B cell (primary cell): Measurements from ENCODE around the gene PDCD6IP. TPM values are rescaled to one million over a fixed set of nuclear protein-coding genes. Genes with fewer than 3 reads are reported as not detected.
A peak's percentile ranks its signal among the peaks of the same experiment; 100 is the strongest.

Experiments
- ATAC-seq: fragments of 200-7000 bp; cut with Tn5 transposase; one replicate; pipeline ENCODE4 v1.10.0; 2021; ENCODE audit warnings: low read depth, mild to moderate bottlenecking, moderate number of reproducible peaks, moderate library complexity
- CTCF ChIA-PET: fragments of 350-600 bp; sonication (Branson Sonifier 250); formaldehyde crosslinking; loops from one replicate; lab custom pipeline; 2021; ENCODE audit warnings: antibody characterized with exemption, inconsistent platforms; lab: Charles Lee
- POLR2A ChIA-PET: fragments of 350-600 bp; sonication (Branson Sonifier 250); formaldehyde crosslinking; loops from one replicate; lab custom pipeline; 2021; ENCODE audit warnings: antibody characterized with exemption; lab: Charles Lee
- DNase-seq: peaks from one replicate; pipeline ENCODE4 v3.0.0; 2013
- H2AFZ ChIP-seq: 2 replicates; pipeline ENCODE4 v1.6.1; 2012; ENCODE audit warnings: mild to moderate bottlenecking, low read depth, low read length; ENCODE audit not compliant: insufficient read depth, poor library complexity, severe bottlenecking
- H3K27ac ChIP-seq, 2 donors: 1 replicate in 1 of 2; 2 replicates in 1 of 2; pipeline ENCODE4 v1.5.1; 2012 to 2013; ENCODE audit warnings: low read length in 2 of 2, mild to moderate bottlenecking in 2 of 2, moderate library complexity in 1 of 2
- H3K27me3 ChIP-seq, 4 experiments: fragments of 200-600 bp in 1 of 4; sonication (generic) in 1 of 4; replicated peaks in 1 of 4; 1 replicate in 2 of 4; 2 replicates in 2 of 4; pipeline versions ENCODE4 v1.6.1 to v1.7.0; 2013 to 2016; ENCODE audit warnings: low read length in 3 of 4, mild to moderate bottlenecking in 2 of 4, mixed read lengths in 1 of 4, moderate library complexity in 1 of 4; ENCODE audit not compliant: insufficient read depth in 4 of 4, control insufficient read depth in 3 of 4; ENCODE audit errors: control extremely low read depth in 1 of 4
- H3K36me3 ChIP-seq, 2 experiments: replicated peaks in 1 of 2; 1 replicate in 1 of 2; 2 replicates in 1 of 2; pipeline versions ENCODE4 v1.6.1 to v1.7.1; 2013; ENCODE audit warnings: low read length in 1 of 2; ENCODE audit not compliant: insufficient read depth in 2 of 2, control insufficient read depth in 1 of 2; ENCODE audit errors: control extremely low read depth in 1 of 2, extremely low read depth in 1 of 2
- H3K4me1 ChIP-seq, 2 donors: fragments of 200-600 bp in 1 of 2; sonication (generic) in 1 of 2; 1 replicate in 1 of 2; 2 replicates in 1 of 2; pipeline versions ENCODE4 v1.5.1 to v1.6.1; 2013 to 2017; ENCODE audit warnings: low read length in 2 of 2; ENCODE audit not compliant: control insufficient read depth in 2 of 2, insufficient read depth in 2 of 2
- H3K4me2 ChIP-seq: replicated peaks from 2 replicates; pipeline ENCODE3; 2012; ENCODE audit warnings: mild to moderate bottlenecking, low read depth, low read length; ENCODE audit not compliant: poor library complexity, severe bottlenecking
- H3K4me3 ChIP-seq, 5 experiments: fragments of 200-600 bp in 1 of 5; sonication (generic) in 1 of 5; 1 replicate in 3 of 5; 2 replicates in 2 of 5; pipeline versions ENCODE4 v1.5.1 to v1.7.0; 2011 to 2016; ENCODE audit warnings: low read length in 4 of 5, mild to moderate bottlenecking in 4 of 5, low read depth in 2 of 5, control low read depth in 1 of 5, moderate library complexity in 1 of 5; ENCODE audit not compliant: insufficient read depth in 1 of 5; ENCODE audit errors: control extremely low read depth in 1 of 5, extremely low read depth in 1 of 5
- H3K79me2 ChIP-seq: fragments of 200-600 bp; sonication (generic); one replicate; pipeline ENCODE4 v1.6.0; 2016; ENCODE audit warnings: low read length; ENCODE audit not compliant: control insufficient read depth, insufficient read depth
- H3K9ac ChIP-seq: fragments of 200-600 bp; sonication (generic); 2 replicates; pipeline ENCODE4 v1.6.1; 2017; ENCODE audit warnings: mild to moderate bottlenecking, low read length, moderate library complexity
- H3K9me3 ChIP-seq, 3 donors: one replicate each; pipeline versions ENCODE4 v1.6.1 to v1.7.1; 2013; ENCODE audit warnings: low read length in 2 of 3; ENCODE audit not compliant: control insufficient read depth in 2 of 3, insufficient read depth in 1 of 3; ENCODE audit errors: control extremely low read depth in 1 of 3
- H4K20me1 ChIP-seq: 2 replicates; pipeline ENCODE4 v1.6.0; 2012; ENCODE audit warnings: mild to moderate bottlenecking, low read length; ENCODE audit not compliant: insufficient read depth, control insufficient read depth, poor library complexity, severe bottlenecking
- H3K27ac Mint-ChIP-seq: one replicate; pipeline ENCODE4 v1.8.0; 2021; ENCODE audit warnings: mixed read lengths
- H3K27me3 Mint-ChIP-seq: one replicate; pipeline ENCODE4 v1.8.0; 2021; ENCODE audit warnings: mixed read lengths
- H3K4me1 Mint-ChIP-seq: one replicate; pipeline ENCODE4 v1.8.0; 2021; ENCODE audit warnings: mixed read lengths
- H3K4me3 Mint-ChIP-seq: one replicate; pipeline ENCODE4 v1.8.0; 2021; ENCODE audit warnings: mixed read lengths
- H3K9me3 Mint-ChIP-seq: one replicate; pipeline ENCODE4 v1.8.0; 2022; ENCODE audit warnings: mixed read lengths; ENCODE audit not compliant: insufficient read depth
- EZH2 ChIP-seq: IDR thresholded peaks from 2 replicates; pipeline ENCODE4 v1.6.1; 2012; ENCODE audit warnings: borderline replicate concordance, low read depth, mild to moderate bottlenecking, moderate library complexity, low read length; ENCODE audit not compliant: insufficient read depth, poor library complexity, severe bottlenecking
- WGBS: methylation state at CpG from one replicate; pipeline ENCODE4 v1.1.5; 2013; ENCODE audit warnings: missing lambda C conversion rate; ENCODE audit not compliant: insufficient coverage; 5-methylcytosine and 5-hydroxymethylcytosine counted together
- intact Hi-C: fragments of 100-400 bp; cut with micrococcal nuclease; formaldehyde crosslinking; loops from one replicate; pipeline ENCODE4 v1.10.0; 2022
- polyA plus RNA-seq: library from polyadenylated mRNA; depleted of rRNA; stranded (reverse); fragments of >200 nt; gene quantifications from 2 replicates; pipeline ENCODE4 v1.2.3, GENCODE V29; 2012
- total RNA-seq, 2 donors: library from RNA; stranded (reverse); fragments of 120-200 nt in 1 of 2; gene quantifications; 1 replicate in 1 of 2; 2 replicates in 1 of 2; pipeline versions ENCODE4 v1.2.3 to v1.2.4, GENCODE V29; 2013 to 2022
- TF ChIP-seq, protein P1 (sequence below): fragments of 200-600 bp; IDR thresholded peaks from one replicate; pipeline ENCODE4 v1.8.0; 2022; ENCODE audit warnings: antibody characterized with exemption, mild to moderate bottlenecking

Gene PDCD6IP
- total and polyA plus RNA-seq, 2 donors (not counting 1 experiment from before 2014, with no cell fraction given): 103 to 276 TPM

DNA sequence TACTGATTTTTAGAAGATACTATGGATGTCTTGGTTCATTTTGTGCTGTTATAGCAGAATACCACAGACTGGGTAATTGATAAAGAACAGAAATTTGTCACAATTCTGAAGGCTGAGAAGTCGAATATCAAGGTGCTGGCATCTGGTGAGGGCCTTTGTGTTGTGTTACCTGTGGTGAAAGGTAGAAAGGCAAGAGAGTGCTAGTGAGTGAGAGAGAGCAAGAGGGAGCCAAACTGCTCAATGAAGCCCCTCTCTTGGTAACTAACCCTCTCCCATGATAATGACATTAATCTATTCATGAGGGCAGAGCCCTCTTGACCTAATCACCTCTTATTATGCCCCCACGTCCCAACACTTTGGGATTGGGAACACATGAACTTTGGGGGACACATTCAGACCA, 31.3 kb downstream of the PDCD6IP start:
- intact Hi-C loops: no loop called here
- H3K4me1 Mint-ChIP-seq: peaks cover 37% of the 10 kb centered on the region
- H3K4me1 ChIP-seq: peaks cover 16 to 20% of the 10 kb centered on the region in 2 donors

DNA sequence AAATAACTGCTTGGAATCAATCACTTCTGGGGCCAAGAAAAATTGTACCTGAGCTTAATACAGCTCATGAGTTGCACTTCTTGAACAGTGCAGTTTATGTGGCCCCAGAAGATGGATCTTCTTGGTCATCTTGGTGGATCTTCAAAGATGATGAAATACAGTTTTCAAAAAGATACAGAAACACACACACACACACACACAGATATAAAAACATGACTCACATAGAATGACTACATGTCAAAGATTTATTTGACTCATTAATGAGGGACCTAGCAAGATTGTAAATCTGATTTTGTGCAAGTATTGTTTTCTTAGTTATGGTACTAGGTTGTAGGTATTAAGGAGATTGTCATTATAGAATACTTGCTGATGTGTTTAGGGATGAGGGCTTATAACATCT, 32.6 kb downstream of the PDCD6IP start:
- H3K27ac Mint-ChIP-seq: peak overlapping the region; percentile 27
- peaks cover 16 to 54% of the 10 kb centered on the region in 2 experiments for H3K36me3 ChIP-seq

More for the DNA sequence above, 31.3 kb downstream of the PDCD6IP start:
- Histone ChIP-seq H4K20me1 (no peaks in the 10 kb centered on the region), H3K9ac (no peak overlapping the region), H3K4me3 (no peak overlapping the region), H2AFZ (no peak overlapping the region), H3K27me3 (no peaks in the 10 kb centered on the region), H3K36me3 (peaks cover 12 to 63% of the 10 kb centered on the region in 2 experiments), H3K27ac (peak overlapping the region in 1 of 2 donors; percentile 12), H3K79me2 (no peaks in the 10 kb centered on the region), H3K9me3 (peaks cover 0 to 2% (median 0%) of the 10 kb centered on the region in 3 donors), H3K4me2 (no peak overlapping the region)
- no peak for DNase-seq
- Mint-ChIP-seq H3K27ac (peak overlapping the region; percentile 74), H3K9me3 (no peaks in the 10 kb centered on the region), H3K27me3 (no peaks in the 10 kb centered on the region), H3K4me3 (no peak overlapping the region)
- no peak for ATAC-seq
- TF ChIP-seq, protein P1, sequence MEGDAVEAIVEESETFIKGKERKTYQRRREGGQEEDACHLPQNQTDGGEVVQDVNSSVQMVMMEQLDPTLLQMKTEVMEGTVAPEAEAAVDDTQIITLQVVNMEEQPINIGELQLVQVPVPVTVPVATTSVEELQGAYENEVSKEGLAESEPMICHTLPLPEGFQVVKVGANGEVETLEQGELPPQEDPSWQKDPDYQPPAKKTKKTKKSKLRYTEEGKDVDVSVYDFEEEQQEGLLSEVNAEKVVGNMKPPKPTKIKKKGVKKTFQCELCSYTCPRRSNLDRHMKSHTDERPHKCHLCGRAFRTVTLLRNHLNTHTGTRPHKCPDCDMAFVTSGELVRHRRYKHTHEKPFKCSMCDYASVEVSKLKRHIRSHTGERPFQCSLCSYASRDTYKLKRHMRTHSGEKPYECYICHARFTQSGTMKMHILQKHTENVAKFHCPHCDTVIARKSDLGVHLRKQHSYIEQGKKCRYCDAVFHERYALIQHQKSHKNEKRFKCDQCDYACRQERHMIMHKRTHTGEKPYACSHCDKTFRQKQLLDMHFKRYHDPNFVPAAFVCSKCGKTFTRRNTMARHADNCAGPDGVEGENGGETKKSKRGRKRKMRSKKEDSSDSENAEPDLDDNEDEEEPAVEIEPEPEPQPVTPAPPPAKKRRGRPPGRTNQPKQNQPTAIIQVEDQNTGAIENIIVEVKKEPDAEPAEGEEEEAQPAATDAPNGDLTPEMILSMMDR: no peak
- no peak for TF ChIP-seq EZH2
- 100% methylated on average over 1 of the region's 2 CpGs for WGBS
- CTCF ChIA-PET: no interaction called here
- POLR2A ChIA-PET: no interaction called here

More for the DNA sequence above, 32.6 kb downstream of the PDCD6IP start:
- Mint-ChIP-seq H3K4me1 (peaks cover 45% of the 10 kb centered on the region), H3K27me3 (no peaks in the 10 kb centered on the region), H3K4me3 (no peak overlapping the region), H3K9me3 (no peaks in the 10 kb centered on the region)
- Histone ChIP-seq H4K20me1 (no peaks in the 10 kb centered on the region), H3K79me2 (no peaks in the 10 kb centered on the region), H3K4me2 (no peak overlapping the region), H2AFZ (no peak overlapping the region), H3K27me3 (no peaks in the 10 kb centered on the region), H3K4me3 (no peak overlapping the region), H3K4me1 (peaks cover 18 to 25% of the 10 kb centered on the region in 2 donors), H3K9ac (no peak overlapping the region), H3K9me3 (peaks cover 0 to 5% (median 2%) of the 10 kb centered on the region in 3 donors), H3K27ac (peak overlapping the region in 1 of 2 donors; percentile 37)
- DNase-seq (no peak), ATAC-seq (no peak)
- POLR2A ChIA-PET: no interaction called here
- CTCF ChIA-PET: no interaction called here
- intact Hi-C loops: no loop called here
- TF ChIP-seq EZH2: no peak
